AG04449 (cell line): ENCODE data around the gene NIN.

ENCODE experiments used
- CTCF ChIA-PET: fragments of 350-600 bp; formaldehyde crosslinking; extraction: SDS; loops from one replicate; lab custom pipeline; 2021; ENCODE audit warnings: antibody characterized with exemption; lab: Yijun Ruan, JAX
- POLR2A ChIA-PET: fragments of 400-600, 350-600 bp; formaldehyde crosslinking; extraction: SDS; loops from one replicate; lab custom pipeline; 2020; ENCODE audit warnings: antibody characterized with exemption, inconsistent platforms; lab: Yijun Ruan, JAX
- DNase-seq: peaks from one replicate; pipeline ENCODE4 v3.0.0-alpha.2; 2010; ENCODE audit warnings: low read depth, low spot score
- H3K4me3 ChIP-seq: 2 replicates; pipeline ENCODE4 v1.5.1; 2011; ENCODE audit warnings: low read depth, mild to moderate bottlenecking, control low read depth, low read length
- TF ChIP-seq, protein P1 (sequence below): IDR thresholded peaks from one replicate; pipeline ENCODE4 v1.5.1; 2011; ENCODE audit warnings: mild to moderate bottlenecking, moderate library complexity, low read length, control low read depth, inconsistent platforms; ENCODE audit not compliant: insufficient read depth; ENCODE audit errors: missing control alignments

NIN gene

DNA sequence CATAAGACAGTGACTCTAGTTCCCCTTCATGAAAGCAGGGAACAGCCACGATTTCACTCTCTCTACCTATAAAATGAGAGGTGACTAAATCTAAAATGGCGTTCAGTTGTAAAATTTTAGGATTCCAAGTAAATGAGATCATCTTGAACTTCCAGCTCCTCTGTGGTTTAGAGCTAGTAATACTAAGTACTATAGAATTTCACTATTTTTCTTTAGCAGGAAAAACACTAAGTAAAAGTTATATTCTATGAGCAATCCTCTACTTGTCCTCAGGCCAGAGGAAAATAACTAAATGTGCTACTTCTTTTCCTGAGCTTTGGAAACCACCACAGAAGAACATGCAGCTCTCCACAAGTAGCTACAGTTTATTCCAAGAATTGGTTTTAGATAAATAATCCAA lies 55.6 kb downstream of the NIN start:
- peak; percentile 82 for DNase-seq
- no peak overlapping the region for H3K4me3 ChIP-seq
- CTCF ChIA-PET = interaction anchor here (0.8 to 9.1 kb wide), 32 partner anchors 13 to 464 kb away, joined by 3 to 194 read pairs (median 6); partner anchors contain the start of genes ATL1, L2HGDH and MAP4K5
- TF ChIP-seq, protein P1, sequence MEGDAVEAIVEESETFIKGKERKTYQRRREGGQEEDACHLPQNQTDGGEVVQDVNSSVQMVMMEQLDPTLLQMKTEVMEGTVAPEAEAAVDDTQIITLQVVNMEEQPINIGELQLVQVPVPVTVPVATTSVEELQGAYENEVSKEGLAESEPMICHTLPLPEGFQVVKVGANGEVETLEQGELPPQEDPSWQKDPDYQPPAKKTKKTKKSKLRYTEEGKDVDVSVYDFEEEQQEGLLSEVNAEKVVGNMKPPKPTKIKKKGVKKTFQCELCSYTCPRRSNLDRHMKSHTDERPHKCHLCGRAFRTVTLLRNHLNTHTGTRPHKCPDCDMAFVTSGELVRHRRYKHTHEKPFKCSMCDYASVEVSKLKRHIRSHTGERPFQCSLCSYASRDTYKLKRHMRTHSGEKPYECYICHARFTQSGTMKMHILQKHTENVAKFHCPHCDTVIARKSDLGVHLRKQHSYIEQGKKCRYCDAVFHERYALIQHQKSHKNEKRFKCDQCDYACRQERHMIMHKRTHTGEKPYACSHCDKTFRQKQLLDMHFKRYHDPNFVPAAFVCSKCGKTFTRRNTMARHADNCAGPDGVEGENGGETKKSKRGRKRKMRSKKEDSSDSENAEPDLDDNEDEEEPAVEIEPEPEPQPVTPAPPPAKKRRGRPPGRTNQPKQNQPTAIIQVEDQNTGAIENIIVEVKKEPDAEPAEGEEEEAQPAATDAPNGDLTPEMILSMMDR = no peak
- POLR2A ChIA-PET = interaction anchor here (0.6 to 3.6 kb wide), 3 partner anchors 13 to 117 kb away, joined by 3 to 18 read pairs (median 9); partner anchors contain the start of gene SAV1

DNA sequence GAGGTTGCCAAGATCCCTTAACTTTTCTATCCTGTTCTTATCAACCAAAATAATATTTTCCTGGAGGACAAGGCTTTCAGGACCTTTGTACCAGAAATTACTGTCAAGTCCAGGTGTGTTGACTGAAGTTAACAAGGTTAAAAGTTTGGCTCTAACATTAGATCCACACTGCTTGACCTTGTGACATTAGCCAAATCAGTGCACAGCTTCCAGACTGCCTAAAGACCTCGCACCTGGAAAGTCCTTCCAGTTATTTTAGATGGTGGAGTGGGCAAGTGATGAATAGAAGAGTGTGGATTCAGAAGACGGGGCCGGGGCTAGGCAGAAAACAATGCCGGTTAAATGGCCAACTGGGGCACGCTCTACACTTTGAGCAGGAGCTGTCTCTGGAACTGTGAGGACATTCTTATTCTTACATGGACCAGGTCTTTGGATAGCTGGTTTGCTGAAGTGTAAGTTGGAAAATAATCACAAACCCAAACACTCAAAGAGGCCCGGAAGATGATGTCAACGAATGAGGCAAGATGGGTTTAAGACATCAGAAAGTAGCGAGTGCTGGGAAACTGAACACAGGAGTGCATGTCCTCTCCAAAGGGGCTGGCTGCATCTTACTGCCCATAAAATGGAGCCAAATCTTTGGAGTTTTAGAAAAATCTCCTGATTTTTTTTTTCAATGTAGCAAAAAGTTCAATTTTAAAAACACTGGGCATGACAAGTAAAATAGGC lies 56.3 kb downstream of the NIN start:
- TF ChIP-seq, protein P1 = no peak
- no peak for DNase-seq
- H3K4me3 ChIP-seq = no peak overlapping the region
- ChIA-PET POLR2A (interaction anchor here (1.1 to 3.6 kb wide), 3 partner anchors 12 to 108 kb away, joined by 4 to 18 read pairs (median 9); partner anchors contain the start of gene SAV1), CTCF (interaction anchor here (0.7 to 9.1 kb wide), 36 partner anchors 13 to 456 kb away, joined by 3 to 194 read pairs (median 4); partner anchors contain the start of gene ATL1)

DNA sequence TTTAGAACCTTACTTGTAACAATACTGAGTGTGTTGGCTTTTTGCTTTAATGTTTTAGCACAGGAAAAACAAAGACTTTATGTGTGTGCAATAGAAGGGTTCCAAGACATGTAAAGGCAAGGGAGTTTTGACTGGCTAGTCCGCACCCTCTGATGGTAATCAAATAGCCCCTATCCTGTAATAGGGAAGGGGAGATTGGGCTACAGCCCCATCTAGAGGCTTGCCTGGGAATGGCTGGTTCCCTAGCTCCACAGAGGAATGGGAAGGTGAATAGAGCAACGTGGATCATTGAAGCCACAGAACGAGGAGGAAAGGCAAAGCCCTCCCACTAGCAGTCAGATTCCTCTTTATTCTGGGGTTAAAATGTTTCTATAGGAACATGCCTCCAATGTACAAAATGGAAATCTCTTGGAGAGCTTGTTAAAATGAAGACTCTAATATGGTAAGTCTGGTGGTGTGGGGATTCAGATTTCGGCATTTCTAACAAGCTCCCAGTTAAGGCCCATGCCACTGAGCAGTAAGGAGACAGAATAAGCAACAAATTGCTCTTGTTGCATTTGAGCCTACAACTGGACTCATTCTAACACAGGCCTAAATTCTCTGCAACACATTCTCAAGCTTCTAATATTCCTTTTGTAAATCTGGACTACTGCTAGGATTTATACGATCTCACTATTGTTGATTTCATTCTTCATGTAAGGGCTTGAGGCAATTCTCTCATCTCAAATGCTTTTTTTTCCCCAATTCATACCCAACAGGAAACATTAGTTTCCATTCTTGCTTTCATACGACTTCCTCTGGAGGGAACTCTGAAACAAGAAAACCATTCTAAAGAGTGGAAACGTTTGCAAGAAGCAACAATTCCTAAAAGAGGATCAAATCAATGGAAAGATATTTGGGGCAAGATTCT lies 57.1 kb downstream of the NIN start:
- TF ChIP-seq, protein P1 = peak; percentile 84
- no peak for DNase-seq

DNA sequence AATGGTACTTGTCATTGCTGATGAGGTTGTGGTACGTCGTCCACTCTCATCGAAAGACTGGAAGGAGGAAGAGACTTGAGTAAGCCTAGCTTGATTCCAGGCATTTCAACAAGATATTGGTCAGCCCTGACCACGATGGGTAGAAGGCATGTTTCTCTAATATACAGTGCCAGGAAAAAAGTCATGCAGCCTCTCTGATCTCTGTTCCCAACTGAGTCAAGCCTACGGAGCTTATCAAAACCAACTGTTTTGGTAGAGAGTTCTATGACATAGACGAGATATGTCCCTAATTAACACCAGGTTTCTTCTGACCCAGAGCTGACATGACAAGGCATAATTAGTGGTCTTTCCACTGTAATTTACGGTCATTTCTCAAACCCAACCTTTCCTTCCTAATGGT lies 58.5 kb downstream of the NIN start:
- POLR2A ChIA-PET = interaction anchor here (0.7 to 1.0 kb wide), 3 partner anchors 9 to 203 kb away, joined by 3 to 4 read pairs (median 3); partner anchors contain the start of gene SAV1
- H3K4me3 ChIP-seq = no peak overlapping the region

More for the DNA sequence above, 57.1 kb downstream of the NIN start:
- ChIA-PET CTCF (interaction anchor here (0.7 to 9.1 kb wide), 36 partner anchors 12 to 453 kb away, joined by 3 to 194 read pairs (median 4); partner anchors contain the start of gene ATL1), POLR2A (interaction anchor here (1.0 to 3.6 kb wide), 3 partner anchors 11 to 107 kb away, joined by 4 to 18 read pairs (median 10); partner anchors contain the start of gene SAV1)
- H3K4me3 ChIP-seq = no peak overlapping the region

DNA sequence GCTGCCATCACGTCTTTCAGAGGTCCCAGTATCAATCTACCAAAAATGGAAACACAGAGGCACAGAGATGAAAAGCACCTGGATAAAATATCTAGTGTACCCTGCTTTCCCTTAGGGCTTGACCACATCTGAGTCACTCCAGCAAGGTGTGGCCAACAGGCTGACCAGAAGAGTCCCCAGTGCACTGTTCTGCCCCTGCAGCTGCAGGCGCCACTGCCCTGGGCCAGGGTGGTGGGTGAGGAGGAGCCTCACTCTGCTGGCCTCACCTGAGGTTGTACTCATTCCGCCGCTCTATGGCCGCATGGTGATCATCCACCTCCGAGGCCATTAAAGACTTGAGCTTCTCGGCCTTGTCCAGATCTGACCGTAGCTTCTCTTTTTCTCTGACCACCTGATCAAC lies 60.4 kb downstream of the NIN start:
- ChIA-PET CTCF (interaction anchor here (0.7 to 9.1 kb wide), 6 partner anchors 9 to 227 kb away, joined by 3 to 194 read pairs (median 3); no protein-coding TSS in a partner anchor), POLR2A (no interaction called here)
- H3K4me3 ChIP-seq = no peak overlapping the region
- no peak for DNase-seq
- TF ChIP-seq, protein P1 = no peak

More for the DNA sequence above, 58.5 kb downstream of the NIN start:
- DNase-seq = no peak
- TF ChIP-seq, protein P1 = no peak
- CTCF ChIA-PET = interaction anchor here (1.4 to 9.1 kb wide), 10 partner anchors 10 to 452 kb away, joined by 4 to 194 read pairs (median 106); no protein-coding TSS in a partner anchor
